Bronchial epithelial cell (primary cell): ENCODE data around the gene EPYC. TPM values are rescaled to one million over a fixed set of nuclear protein-coding genes. Genes with fewer than 3 reads are reported as not detected.
"Not testable (repeated sequence)": the region's sequence is repeated elsewhere in the genome, so short reads cannot be mapped to it uniquely, and the experiment has no call there.

Source experiments
- DNase-seq: peaks from one replicate; pipeline ENCODE4 v3.0.0-alpha.2; 2010; ENCODE audit warnings: low read depth
- FAIRE-seq: peaks from 2 replicates; lab custom pipeline; 2011; peaks lifted over from hg19 to GRCh38; lab: Jason Lieb, UNC
- H3K27me3 ChIP-seq: 2 replicates; pipeline ENCODE4 v1.5.1; 2011; ENCODE audit warnings: low read length; ENCODE audit not compliant: control insufficient read depth, insufficient read depth
- H3K36me3 ChIP-seq: 2 replicates; pipeline ENCODE4 v1.5.1; 2011; ENCODE audit warnings: low read length; ENCODE audit not compliant: control insufficient read depth, insufficient read depth
- H3K4me3 ChIP-seq: 2 replicates; pipeline ENCODE4 v1.5.1; 2011; ENCODE audit warnings: mild to moderate bottlenecking, low read depth, low read length, control low read depth
- total RNA-seq: library from RNA; depleted of rRNA; stranded (reverse); fragments of >200 nt; gene quantifications from 2 replicates; pipeline ENCODE4 v1.2.1, GENCODE V29; 2014
- TF ChIP-seq, protein P1 (sequence below): IDR thresholded peaks from 2 replicates; pipeline ENCODE4 v1.5.1; 2011; ENCODE audit warnings: mild to moderate bottlenecking, moderate library complexity, low read length, control low read depth, inconsistent platforms; ENCODE audit not compliant: insufficient read depth, severe bottlenecking

Gene EPYC
- total RNA-seq, 1 donor from 2014 or later, result not detected

DNA sequence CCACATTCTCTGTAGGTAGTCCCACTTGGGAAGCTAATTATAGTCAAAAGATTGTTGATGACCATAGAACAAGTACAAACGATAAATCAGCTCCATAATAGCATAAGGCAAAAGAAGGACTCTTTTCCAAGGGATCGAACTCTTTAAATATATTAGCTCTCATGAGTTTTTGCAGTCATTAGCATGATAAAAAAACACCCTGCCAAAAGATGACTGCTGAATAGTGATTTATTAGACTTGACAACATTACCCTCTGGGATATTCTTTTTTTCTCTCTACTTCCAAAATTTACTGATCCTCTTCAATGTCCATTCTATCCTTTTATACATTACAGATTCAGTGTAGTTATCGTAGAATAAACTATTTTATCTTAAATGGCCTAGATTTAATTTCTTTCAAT, 14.2 kb downstream of the EPYC start:
- H3K36me3 ChIP-seq, result no peaks in the 10 kb centered on the region
- no peak for DNase-seq
- no peak for FAIRE-seq
- H3K4me3 ChIP-seq, result no peak overlapping the region
- no peaks in the 10 kb centered on the region for H3K27me3 ChIP-seq
- TF ChIP-seq, protein P1, sequence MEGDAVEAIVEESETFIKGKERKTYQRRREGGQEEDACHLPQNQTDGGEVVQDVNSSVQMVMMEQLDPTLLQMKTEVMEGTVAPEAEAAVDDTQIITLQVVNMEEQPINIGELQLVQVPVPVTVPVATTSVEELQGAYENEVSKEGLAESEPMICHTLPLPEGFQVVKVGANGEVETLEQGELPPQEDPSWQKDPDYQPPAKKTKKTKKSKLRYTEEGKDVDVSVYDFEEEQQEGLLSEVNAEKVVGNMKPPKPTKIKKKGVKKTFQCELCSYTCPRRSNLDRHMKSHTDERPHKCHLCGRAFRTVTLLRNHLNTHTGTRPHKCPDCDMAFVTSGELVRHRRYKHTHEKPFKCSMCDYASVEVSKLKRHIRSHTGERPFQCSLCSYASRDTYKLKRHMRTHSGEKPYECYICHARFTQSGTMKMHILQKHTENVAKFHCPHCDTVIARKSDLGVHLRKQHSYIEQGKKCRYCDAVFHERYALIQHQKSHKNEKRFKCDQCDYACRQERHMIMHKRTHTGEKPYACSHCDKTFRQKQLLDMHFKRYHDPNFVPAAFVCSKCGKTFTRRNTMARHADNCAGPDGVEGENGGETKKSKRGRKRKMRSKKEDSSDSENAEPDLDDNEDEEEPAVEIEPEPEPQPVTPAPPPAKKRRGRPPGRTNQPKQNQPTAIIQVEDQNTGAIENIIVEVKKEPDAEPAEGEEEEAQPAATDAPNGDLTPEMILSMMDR, result no peak

DNA sequence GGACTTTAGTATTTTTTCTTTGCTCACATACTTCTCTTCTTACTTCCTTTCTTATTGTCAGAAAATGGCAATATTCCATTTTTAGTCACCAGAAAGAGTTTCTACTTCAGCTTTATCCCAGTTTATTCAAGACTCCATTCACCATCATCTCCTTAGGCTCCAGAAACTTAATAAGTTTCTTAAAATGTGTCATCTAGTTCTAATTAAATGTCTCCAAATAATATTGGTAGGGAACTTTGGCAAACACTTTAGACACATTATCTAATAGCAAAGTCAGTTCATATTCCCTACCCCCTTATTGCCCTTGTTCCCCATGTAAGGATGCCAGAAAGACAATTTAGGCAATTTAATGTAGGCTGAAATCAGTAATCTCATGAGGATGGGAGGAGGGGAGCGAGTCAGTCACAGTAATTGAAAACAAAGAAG, 15.1 kb downstream of the EPYC start:
- no peaks in the 10 kb centered on the region for H3K27me3 ChIP-seq
- H3K36me3 ChIP-seq, result no peaks in the 10 kb centered on the region
- H3K4me3 ChIP-seq, result no peak overlapping the region
- DNase-seq (no peak), FAIRE-seq (no peak)
- TF ChIP-seq, protein P1, result no peak

DNA sequence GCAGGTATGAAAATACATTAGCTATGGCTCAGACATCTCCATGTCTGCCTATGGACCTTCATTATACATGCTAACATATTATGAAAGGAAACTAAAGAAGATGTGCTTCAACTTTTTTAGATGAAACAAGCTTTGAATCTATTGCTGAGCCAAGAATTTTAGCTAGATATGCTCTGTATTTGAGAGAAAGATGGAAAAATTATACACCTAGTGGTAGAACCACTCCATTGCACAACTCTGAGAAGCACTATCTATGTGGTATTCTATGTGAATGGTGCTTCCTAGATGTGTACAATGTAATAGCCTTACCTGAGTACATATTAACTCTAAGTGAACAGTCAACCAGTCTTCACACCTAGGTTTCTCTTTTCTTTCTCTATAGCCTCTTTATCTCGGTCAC, 17.3 kb downstream of the EPYC start:
- H3K36me3 ChIP-seq, result no peaks in the 10 kb centered on the region
- TF ChIP-seq, protein P1, result no peak
- FAIRE-seq, result no peak
- no peaks in the 10 kb centered on the region for H3K27me3 ChIP-seq
- no peak overlapping the region for H3K4me3 ChIP-seq
- no peak for DNase-seq

DNA sequence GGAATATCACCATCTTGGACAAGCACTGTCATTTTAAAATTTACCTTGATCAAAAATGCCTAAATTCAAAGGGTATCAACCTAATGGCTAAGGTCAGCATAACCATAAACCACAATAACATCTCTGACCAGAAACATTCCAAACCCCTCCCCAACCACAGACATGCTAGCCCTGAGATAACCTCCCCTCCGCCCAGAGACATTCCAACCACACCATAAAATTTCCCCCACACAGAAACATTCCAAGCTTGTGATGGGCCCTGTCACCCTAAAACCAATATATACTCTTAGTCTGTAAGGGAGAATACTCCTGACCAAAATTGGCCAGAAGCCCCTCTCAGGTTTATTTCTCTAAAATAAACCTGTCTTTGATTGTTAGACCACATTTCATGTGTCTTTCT, 17.7 kb downstream of the EPYC start:
- DNase-seq, result no peak
- Histone ChIP-seq H3K36me3 (no peaks in the 10 kb centered on the region), H3K4me3 (no peak overlapping the region), H3K27me3 (no peaks in the 10 kb centered on the region)
- TF ChIP-seq, protein P1, result no peak
- no peak for FAIRE-seq

DNA sequence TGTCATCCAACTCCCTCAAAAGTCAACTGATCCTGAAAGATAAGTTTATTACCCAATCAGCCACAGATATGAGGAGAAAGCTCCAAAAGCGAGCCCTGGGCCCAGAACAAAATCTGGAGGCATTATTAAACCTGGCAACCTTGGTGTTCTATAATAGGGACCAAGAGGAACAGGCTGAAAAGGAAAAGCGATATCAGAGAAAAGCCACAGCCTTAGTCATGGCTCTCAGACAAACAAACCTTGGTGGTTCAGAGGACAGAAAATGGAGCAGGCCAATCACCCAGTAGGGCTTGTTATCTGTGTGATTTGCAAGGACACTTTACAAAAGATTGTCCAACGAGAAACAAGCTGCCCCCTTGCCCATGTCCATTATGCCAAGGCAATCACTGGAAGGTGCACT, 19.4 kb downstream of the EPYC start:
- FAIRE-seq, H3K27me3 ChIP-seq, DNase-seq: not testable (repeated sequence)

DNA sequence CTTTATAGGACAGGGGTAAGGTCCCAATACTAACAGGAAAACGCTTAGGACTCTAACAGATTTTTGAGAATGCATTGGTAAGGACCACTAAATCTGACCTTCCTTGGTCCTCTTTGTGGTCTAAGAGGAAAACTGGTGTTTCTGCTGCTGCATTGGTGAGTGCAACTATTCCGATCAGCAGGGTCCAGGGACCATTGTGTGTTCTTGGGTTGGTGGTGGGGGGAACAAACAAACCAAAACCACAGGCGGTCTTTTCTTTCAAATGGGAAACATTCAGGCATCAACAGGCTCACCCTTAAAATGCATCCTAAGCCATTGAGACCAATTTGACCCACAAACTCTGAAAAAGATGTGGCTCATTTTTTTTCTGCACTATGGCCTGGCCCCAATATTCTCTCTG, 20.7 kb downstream of the EPYC start:
- FAIRE-seq, result no peak
- no peaks in the 10 kb centered on the region for H3K36me3 ChIP-seq
- H3K4me3 ChIP-seq, result no peak overlapping the region
- no peaks in the 10 kb centered on the region for H3K27me3 ChIP-seq
- DNase-seq, result no peak
- TF ChIP-seq, protein P1, result no peak

More for the DNA sequence above, 19.4 kb downstream of the EPYC start:
- not testable (repeated sequence) for H3K4me3 ChIP-seq, H3K36me3 ChIP-seq
